ENCODE data around the gene PLA2G4C. TPM values are rescaled to one million over a fixed set of nuclear protein-coding genes. Genes with fewer than 3 reads are reported as not detected.

PLA2G4C gene
- 56.3 and 62.4 TPM in 2 replicates for total RNA-seq

DNA sequence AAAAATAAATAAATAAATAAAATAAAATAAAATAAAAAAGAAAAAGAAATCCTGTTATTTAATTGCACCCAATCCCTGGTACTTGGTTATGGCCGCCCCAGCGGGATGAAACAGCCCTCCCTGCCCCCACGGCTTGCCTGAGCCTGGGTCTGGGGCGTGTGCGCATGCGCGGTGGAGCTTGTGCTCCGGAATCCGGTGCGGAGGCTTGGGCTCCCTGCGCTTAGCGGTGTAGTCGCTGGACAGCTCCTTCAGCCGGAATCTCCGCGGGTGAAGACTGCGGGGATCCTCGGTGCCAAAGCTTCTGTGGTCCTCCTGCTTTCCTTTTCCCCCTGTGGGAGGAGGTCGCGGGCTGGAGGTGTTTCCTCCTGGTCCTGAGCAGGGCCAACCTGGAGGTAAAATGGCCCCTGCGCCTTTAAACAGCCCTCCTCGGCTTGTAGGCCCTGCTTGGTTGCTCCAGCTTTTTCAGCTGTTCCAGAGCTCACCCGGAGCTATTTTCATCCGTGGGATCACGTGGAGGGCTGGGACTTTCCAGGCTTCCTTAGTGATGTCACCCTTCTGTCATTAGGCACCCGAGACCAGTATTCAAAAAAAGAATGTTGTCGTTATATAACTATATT, at the start of gene PLA2G4C:
Gene PLA2G4C, minus strand, starts transcription at position 468 of the 617 bp plus-strand sequence. CDS start 4,288 bp downstream, outside the sequence.

GRCh38 chr19:48043675-48044258, 66.8 kb downstream of the PLA2G4C start, which contains the start of gene CABP5:
Gene CABP5 (minus strand): TSS chr19:48044079. CDS start chr19:48043922, 157 bp downstream.

Other genes with a start within 250 kb of the PLA2G4C start
- gene SULT2A1, start 224.5 kb downstream of the PLA2G4C start, total RNA-seq = not detected in 2 replicates
- not detected in 2 replicates for gene BSPH1, start 118.6 kb downstream of the PLA2G4C start, total RNA-seq
- gene ELSPBP1, start 116.2 kb downstream of the PLA2G4C start, total RNA-seq = not detected in 2 replicates
- not detected in 2 replicates for gene CABP5, start 66.7 kb downstream of the PLA2G4C start, total RNA-seq
- 40.5 and 55.9 TPM in 2 replicates for gene LIG1, start 59.5 kb upstream of the PLA2G4C start, total RNA-seq
- gene ZSWIM9, start 59.9 kb upstream of the PLA2G4C start, total RNA-seq = 1.9 and 3.3 TPM in 2 replicates
- 122 and 140 TPM in 2 replicates for gene CARD8, start 145.1 kb upstream of the PLA2G4C start, total RNA-seq
- gene ZNF114, start 159.3 kb upstream of the PLA2G4C start, total RNA-seq = 1.6 and 2.3 TPM in 2 replicates
- 31.4 and 38.9 TPM in 2 replicates for gene EMP3, start 214.7 kb upstream of the PLA2G4C start, total RNA-seq

All from vein endothelial cell (primary cell).